ENCODE results near the gene CUTA.
"Not testable (repeated sequence)": the region's sequence is repeated elsewhere in the genome, so short reads cannot be mapped to it uniquely, and the experiment has no call there.

The CUTA gene

GRCh38 chr6:33405386-33405940 is 12.4 kb downstream of the CUTA start:
- DNase-seq (ENCODE audit: low spot score) = no peak

DNA sequence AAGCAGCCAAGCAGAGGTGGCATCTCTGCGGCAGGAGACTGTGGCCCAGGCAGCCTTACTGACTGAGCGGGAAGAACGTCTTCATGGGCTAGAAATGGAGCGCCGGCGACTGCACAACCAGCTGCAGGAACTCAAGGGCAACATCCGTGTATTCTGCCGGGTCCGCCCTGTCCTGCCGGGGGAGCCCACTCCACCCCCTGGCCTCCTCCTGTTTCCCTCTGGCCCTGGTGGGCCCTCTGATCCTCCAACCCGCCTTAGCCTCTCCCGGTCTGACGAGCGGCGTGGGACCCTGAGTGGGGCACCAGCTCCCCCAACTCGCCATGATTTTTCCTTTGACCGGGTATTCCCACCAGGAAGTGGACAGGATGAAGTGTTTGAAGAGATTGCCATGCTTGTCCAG is 13.0 kb downstream of the CUTA start:
- DNase-seq (ENCODE audit: low spot score) = no peak

DNA sequence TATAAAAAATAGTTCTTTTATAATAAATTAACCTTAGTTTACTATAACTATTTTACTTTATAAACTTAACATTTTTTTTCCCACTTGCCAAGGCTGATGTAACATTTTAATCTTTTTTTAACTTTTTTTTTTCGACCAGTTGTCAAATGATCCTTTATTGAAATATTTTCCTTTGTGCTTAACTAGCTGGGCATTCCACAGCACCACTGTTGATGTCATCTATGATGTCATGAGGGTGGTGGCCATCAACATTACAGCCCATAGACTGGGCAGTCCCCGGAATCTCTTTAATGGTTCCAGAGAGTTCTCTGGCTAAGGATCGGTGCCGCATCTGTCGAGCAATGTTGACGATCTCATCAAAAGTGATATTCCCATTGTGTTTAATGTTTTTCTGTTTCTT is 18.0 kb downstream of the CUTA start:
- DNase-seq (ENCODE audit: low spot score) = not testable (repeated sequence)

DNA sequence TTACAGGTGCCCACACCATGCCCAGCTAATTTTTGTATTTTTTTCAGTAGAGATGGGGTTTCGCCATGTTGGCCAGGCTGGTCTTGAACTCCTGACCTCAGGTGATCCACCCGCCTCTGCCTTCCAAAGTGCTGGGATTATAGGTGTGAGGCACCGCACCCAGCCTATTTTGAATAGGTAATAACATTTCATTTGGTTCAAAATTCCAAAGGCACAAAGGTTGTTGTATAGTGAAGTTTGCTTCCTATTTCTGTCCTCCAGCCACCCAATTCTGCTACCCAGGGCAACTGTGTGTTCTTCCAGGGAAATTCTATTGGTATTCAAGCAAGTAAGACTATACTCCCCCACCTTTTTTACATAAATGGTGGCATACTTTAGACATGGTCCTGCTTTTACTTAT is 19.3 kb downstream of the CUTA start:
- DNase-seq (ENCODE audit: low spot score) = not testable (repeated sequence)

DNA sequence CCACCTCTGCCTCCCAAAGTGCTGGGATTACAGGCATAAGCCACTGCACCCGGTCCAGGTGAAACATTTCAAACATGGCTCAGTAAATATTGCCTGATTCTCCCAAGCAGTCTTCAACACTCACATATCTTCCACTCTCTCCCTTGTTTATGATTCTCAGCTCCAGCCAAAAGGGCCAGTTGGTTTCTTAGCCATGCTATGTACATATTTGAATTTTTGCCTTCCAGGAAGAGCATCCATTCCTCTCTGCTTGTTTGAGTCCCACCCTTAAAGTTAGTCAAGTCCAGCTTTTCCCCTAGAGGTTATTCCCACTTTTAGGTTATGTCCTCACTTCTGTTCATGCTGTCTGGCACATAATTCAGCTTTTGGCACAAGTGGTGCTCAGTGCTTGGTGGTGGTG is 20.4 kb downstream of the CUTA start:
- no peak for DNase-seq (ENCODE audit: low spot score)

GRCh38 chr6:33392979-33393378 is 24.9 kb downstream of the CUTA start:
- DNase-seq (ENCODE audit: low spot score) = no peak

GRCh38 chr6:33392595-33392948 is 25.3 kb downstream of the CUTA start:
- no peak for DNase-seq (ENCODE audit: low spot score)

GRCh38 chr6:33391922-33392594 is 25.8 kb downstream of the CUTA start:
- DNase-seq (ENCODE audit: low spot score) = no peak

DNA sequence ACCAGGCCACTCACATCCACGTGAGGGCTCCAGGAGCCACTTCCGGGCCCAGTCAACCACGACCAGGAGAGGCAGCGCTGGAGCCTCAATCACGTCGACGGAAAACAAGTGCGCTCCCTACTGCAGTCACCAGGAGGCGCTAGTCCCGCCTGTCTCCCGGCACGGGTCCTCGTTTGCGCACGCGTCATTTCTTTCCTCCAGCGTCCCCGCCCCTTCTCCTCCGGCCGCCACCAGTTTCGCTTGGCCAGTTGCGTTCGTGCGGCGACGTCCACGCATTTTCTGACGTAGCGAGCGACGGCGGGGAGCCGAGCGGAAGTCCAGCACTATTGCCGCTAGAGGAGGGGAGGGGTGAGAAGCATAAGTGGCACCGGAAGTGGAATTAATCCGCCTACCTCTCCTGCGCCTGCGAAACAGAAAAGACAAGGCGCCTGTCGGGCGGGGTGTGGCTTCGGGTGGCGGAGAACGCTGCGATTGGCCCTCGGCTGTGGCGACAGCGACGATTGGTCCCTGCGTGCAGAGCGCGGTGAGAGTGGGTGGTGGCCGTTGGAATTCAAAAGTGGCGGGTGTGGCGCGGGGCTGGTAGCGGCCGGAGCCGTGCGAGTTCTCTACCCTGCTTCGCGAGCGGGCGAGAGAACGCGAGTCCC is 26.5 kb downstream of the CUTA start, which contains the start of gene KIFC1:
Gene KIFC1 (plus strand): TSS at position 546 of the 644 bp plus-strand sequence. CDS start 163 bp downstream, outside the sequence.
- peak; percentile 82 for DNase-seq (ENCODE audit: low spot score)

GRCh38 chr6:33390767-33391277 is 27.1 kb downstream of the CUTA start:
- DNase-seq (ENCODE audit: low spot score) = no peak

DNA sequence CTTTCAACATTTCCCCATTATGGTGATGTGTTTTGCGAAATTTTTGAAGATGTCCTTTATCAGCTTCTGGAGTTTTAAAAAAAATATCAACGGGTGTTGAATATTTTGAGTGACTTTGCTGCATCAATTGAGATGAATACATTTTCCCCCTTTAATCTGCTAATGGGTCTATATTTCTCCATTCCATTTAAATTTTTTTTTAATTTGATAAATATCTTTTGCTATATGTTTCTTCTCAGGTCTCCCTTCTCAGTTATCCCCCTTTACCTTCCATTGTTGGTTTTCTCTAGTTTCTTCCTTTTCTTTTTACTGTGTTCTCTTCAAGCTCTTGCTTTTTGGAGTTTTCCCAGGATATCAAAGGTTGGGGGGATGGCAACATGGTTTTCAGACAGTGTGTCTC is 27.7 kb downstream of the CUTA start:
- DNase-seq (ENCODE audit: low spot score) = no peak

DNA sequence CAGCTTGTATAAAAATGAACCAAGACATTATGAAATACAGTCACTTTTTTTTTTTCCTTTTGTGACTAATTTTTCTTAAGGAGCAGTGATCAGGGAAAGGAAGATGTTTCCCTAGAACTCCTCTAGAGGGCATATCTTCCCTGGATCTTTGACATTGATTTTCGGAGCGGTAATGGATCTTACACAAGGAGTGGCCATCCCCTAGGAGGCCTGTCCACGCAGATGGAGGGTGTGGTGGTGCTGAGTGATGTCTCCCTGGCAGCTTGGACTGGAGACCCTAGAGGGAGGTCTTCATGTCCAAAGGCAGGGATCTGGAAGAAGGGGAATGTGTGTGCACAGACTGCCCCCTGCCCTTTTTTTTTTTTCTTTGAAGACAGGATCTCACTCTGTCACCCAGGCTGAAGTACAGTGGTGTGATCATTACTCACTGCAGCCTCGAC is 33.3 kb downstream of the CUTA start:
- no peak for DNase-seq (ENCODE audit: low spot score)

DNA sequence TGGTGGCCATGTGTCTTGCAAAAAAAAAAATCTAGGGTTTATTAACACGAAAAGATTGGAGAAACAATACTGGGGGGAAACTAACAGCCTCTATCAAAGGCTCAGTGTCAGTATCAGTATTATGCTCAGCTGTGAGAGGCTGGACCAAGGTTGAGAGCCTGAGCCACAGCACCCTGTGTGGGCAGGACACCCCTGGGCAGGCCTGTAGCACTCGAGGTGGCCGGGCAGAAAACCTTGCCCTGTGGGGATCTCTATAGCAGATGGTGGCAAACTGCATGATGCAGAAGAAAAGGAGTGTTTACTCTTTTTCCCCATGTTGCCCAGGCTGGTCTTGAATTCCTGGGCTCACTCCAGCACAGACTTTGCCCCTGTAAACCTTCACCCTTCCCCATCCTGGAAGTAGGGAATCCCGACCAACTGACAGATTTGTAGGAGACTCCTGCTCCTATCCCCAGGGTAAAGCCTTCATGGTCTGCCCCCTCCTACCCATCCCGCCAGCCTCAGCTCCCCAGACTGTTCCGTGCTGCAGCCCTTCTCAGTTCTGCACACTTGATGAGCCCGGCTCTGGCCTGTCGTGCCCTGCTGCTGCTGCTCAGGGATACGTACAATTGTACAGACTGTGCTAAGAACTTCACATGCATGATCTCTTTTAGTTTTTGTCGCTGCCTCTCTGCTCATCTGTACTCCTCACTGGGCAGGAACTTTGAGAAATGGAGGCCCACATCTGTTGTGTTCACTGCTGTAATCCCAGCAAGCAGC is 34.3 kb downstream of the CUTA start:
- DNase-seq (ENCODE audit: low spot score) = no peak

DNA sequence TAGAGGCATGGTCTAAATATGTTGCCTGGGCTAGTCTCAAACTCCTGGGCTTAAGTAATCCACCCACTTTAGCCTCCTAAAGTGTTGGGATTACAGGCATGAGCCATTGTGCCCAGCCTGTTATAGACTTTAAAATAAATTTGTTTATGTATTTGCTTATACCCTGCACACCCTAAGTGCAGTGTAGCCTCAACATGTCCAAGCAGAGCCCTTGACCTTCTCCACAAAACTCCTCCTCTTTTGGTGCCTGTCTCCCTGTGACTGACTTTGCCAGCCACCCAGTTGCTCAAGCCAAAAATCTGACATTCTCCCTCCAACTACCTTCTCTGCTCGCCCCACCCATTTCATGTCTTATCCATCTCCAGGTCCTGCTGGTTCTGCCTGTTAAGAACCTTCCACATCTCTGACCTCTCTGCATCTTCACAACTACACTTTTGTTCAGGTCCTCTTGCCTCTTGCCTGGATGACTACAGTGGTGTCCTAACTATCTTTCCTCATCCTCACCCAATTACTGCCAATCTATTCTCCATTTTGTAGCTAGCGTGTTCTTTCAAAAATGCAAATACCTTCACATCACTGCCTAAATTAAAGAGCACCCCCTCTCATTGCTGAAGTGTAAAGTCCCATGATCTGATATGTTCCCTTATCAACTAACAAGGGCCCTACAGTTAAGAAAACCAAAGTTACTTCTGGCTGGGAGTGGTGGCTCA is 37.5 kb downstream of the CUTA start:
- DNase-seq (ENCODE audit: low spot score) = no peak

- DNase-seq (ENCODE audit: low spot score) = not testable (repeated sequence)
These were observed 38.7 kb downstream of the CUTA start for GRCh38 chr6:33379184-33379583.

- no peak for DNase-seq (ENCODE audit: low spot score)
These were observed 40.7 kb downstream of the CUTA start for GRCh38 chr6:33377171-33377570.

GRCh38 chr6:33375143-33375671 is 42.7 kb downstream of the CUTA start:
- no peak for DNase-seq (ENCODE audit: low spot score)

DNA sequence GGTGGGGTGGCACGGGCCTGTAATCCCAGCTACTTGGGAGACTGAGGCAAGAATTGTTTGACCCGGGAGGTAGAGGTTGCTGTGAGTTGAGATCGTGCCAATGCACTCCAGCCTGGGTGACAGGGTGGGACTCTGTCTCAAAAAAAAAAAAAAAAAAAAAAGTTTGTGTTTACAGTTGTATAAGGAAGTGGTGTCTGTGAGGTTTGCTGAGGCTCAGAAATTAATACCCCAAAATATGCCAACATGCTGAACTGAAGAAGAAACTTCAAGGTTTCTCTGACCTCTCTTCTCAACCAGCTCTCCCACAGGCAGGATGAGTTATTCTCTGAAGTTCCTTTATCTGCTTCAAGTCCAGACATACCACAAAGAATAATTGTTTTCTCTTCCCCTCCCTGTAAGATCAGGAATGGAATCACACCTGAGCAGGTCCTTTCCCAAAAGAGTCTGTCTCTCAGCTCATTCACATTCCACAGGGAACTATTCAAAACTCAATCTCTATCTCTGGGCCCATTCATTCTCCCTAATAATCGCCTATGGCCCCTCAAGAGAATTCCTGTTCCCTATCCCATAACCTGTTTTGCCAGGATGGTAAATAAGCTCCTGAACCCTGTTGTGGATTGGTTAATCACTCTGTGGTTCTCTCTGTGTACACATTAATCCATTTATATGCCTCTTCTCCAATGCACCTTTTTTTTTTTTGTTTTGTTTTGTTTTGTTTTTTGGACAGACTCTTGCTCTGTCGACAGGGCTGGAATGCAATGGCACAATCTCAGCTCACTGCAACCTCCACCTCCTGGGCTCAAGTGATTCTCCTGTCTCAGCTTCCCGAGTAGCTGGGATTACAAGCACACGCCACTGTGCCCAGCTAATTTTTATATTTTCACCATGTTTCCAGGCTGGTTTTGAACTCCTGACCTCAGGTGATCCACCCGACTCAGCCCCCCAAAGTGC is 43.7 kb downstream of the CUTA start:
- no peak for DNase-seq (ENCODE audit: low spot score)

GRCh38 chr6:33372526-33373123 is 45.3 kb downstream of the CUTA start:
- DNase-seq (ENCODE audit: low spot score) = no peak

- not testable (repeated sequence) for DNase-seq (ENCODE audit: low spot score)
These were observed 46.0 kb downstream of the CUTA start for GRCh38 chr6:33371901-33372300.

Data from HuH-7 (cell line).